ENCODE results near the gene NCR3LG1. TPM values are rescaled to one million over a fixed set of nuclear protein-coding genes. Genes with fewer than 3 reads are reported as not detected.

The NCR3LG1 gene
- total RNA-seq, 1 donor = 11.7 TPM

- TF ChIP-seq CTCF (IDR thresholded peaks at IDR 0.05; ENCODE audit: insufficient read depth, low read length) = no peak
- H3K4me3 ChIP-seq (ENCODE audit: low read depth, low read length) = no peak overlapping the region
- DNase-seq (ENCODE audit: low read depth) = no peak
Observed at GRCh38 chr11:17414317-17414737, 62.7 kb downstream of the NCR3LG1 start.

- TF ChIP-seq CTCF (IDR thresholded peaks at IDR 0.05; ENCODE audit: insufficient read depth, low read length) = no peak
- DNase-seq (ENCODE audit: low read depth) = no peak
- no peak overlapping the region for H3K4me3 ChIP-seq (ENCODE audit: low read depth, low read length)
Observed at GRCh38 chr11:17414992-17415391, 63.4 kb downstream of the NCR3LG1 start.

GRCh38 chr11:17415523-17416104, 64.0 kb downstream of the NCR3LG1 start:
- DNase-seq (ENCODE audit: low read depth) = no peak
- TF ChIP-seq CTCF (IDR thresholded peaks at IDR 0.05; ENCODE audit: insufficient read depth, low read length) = no peak
- no peak overlapping the region for H3K4me3 ChIP-seq (ENCODE audit: low read depth, low read length)

- no peak overlapping the region for H3K4me3 ChIP-seq (ENCODE audit: low read depth, low read length)
- DNase-seq (ENCODE audit: low read depth) = no peak
- TF ChIP-seq CTCF (IDR thresholded peaks at IDR 0.05; ENCODE audit: insufficient read depth, low read length) = no peak
Observed at GRCh38 chr11:17416492-17416891, 64.9 kb downstream of the NCR3LG1 start.

- no peak overlapping the region for H3K4me3 ChIP-seq (ENCODE audit: low read depth, low read length)
- TF ChIP-seq CTCF (IDR thresholded peaks at IDR 0.05; ENCODE audit: insufficient read depth, low read length) = no peak
- no peak for DNase-seq (ENCODE audit: low read depth)
Observed at GRCh38 chr11:17418444-17419081, 67.0 kb downstream of the NCR3LG1 start.

GRCh38 chr11:17421781-17422180, 70.2 kb downstream of the NCR3LG1 start:
- DNase-seq (ENCODE audit: low read depth) = no peak
- H3K4me3 ChIP-seq (ENCODE audit: low read depth, low read length) = no peak overlapping the region
- no peak for TF ChIP-seq CTCF (IDR thresholded peaks at IDR 0.05; ENCODE audit: insufficient read depth, low read length)
